Spleen (tissue), 7 donors: ENCODE data around the gene FAM204A.

ENCODE experiments used
- CTCF ChIP-seq, 11 experiments: fragments of 200-600 bp in 7 of 11; fragments of 450-650 bp in 4 of 11; sonication (generic) in 4 of 11; IDR thresholded peaks in 8 of 11; conservative IDR thresholded peaks in 3 of 11; 1 replicate in 7 of 11; 2 replicates in 4 of 11; pipeline versions ENCODE4 v1.4.0 to v1.8.0; 2016 to 2021; ENCODE audit warnings: antibody characterized with exemption in 11 of 11, inconsistent platforms in 4 of 11, mild to moderate bottlenecking in 1 of 11
- POLR2A ChIP-seq, 3 donors: fragments of 450-650 bp; IDR thresholded peaks; one replicate each; pipeline ENCODE4 v1.5.1; 2017; ENCODE audit warnings: antibody characterized with exemption in 3 of 3, mild to moderate bottlenecking in 1 of 3
- POLR2AphosphoS5 ChIP-seq, 3 donors: sonication (generic); formaldehyde crosslinking; IDR thresholded peaks; one replicate each; pipeline ENCODE4 v1.5.1; 2017; ENCODE audit warnings: antibody characterized with exemption in 3 of 3
- donor health status: DM: no; HTN: no; CAD: no; lungs with moderate emphysema.
- donor health status: DM: no; HTN: no; CAD: no.
- donor health status: DM: no; HTN: no; CAD: no.

- TF ChIP-seq POLR2A (IDR thresholded peaks at IDR 0.05) = no peak
- TF ChIP-seq CTCF (IDR thresholded peaks at IDR 0.05 in 8 of 11, conservative IDR thresholded peaks at IDR 0.05 in 3 of 11) = no peak
- TF ChIP-seq POLR2AphosphoS5 (IDR thresholded peaks at IDR 0.05) = no peak
These were observed 77.2 kb downstream of the FAM204A start for GRCh38 chr10:118264838-118265470.
